HepG2 (cell line): Measurements from ENCODE around the gene TRPV4. TPM values are rescaled to one million over a fixed set of nuclear protein-coding genes. Genes with fewer than 3 reads are reported as not detected.

ENCODE experiments used
- ATAC-seq: fragments of 200-7000 bp; cut with Tn5 transposase; 3 replicates; pipeline ENCODE4 v1.9.1; 2020; ENCODE audit warnings: mild to moderate bottlenecking, moderate library complexity
- BruUV-seq: library from RNA; stranded (reverse); fragments of 400-500 nt; replicated peaks from 2 replicates; lab custom pipeline; 2021; lab: Mats Ljungman, UMichigan
- CTCF ChIA-PET: fragments of 300-600 bp; formaldehyde crosslinking; extraction: SDS; loops from one replicate; lab custom pipeline; 2021; ENCODE audit warnings: low total read pairs, inconsistent platforms, low intra/inter-chr PET ratio; lab: Yijun Ruan, JAX
- POLR2A ChIA-PET: fragments of 350-600 bp; sonication (Branson Sonifier 250); formaldehyde crosslinking; loops from one replicate; lab custom pipeline; 2020; ENCODE audit warnings: antibody characterized with exemption, inconsistent platforms; lab: Yijun Ruan, JAX
- DNase-seq: peaks from one replicate; pipeline ENCODE4 v3.0.0-alpha.2; 2015; ENCODE audit warnings: low spot score
- FAIRE-seq: peaks from 3 replicates; lab custom pipeline; 2011; peaks lifted over from hg19 to GRCh38; lab: Jason Lieb, UNC
- H2AFZ ChIP-seq: one replicate; pipeline ENCODE4 v1.6.1; 2011; ENCODE audit warnings: low read length, inconsistent platforms
- H3K27ac ChIP-seq: fragments of 300-600 bp; 3 replicates; pipeline ENCODE4 v1.8.0; 2011; ENCODE audit warnings: mixed run types, mild to moderate bottlenecking, mixed read lengths, low read length, inconsistent platforms; ENCODE audit not compliant: insufficient read depth; ENCODE audit errors: extremely low read length
- H3K27me3 ChIP-seq, 2 experiments: fragments of 200-600 bp in 1 of 2; 2 replicates in 1 of 2; 3 replicates in 1 of 2; pipeline versions ENCODE4 v1.6.0 to v1.8.0; 2011; ENCODE audit warnings: low read length in 2 of 2, mild to moderate bottlenecking in 2 of 2, moderate library complexity in 2 of 2, inconsistent platforms in 1 of 2; ENCODE audit not compliant: insufficient read depth in 2 of 2, control insufficient read depth in 1 of 2
- H3K36me3 ChIP-seq, 2 experiments: fragments of 200-600 bp in 1 of 2; replicated peaks in 1 of 2; 2 replicates in 1 of 2; 3 replicates in 1 of 2; pipeline versions ENCODE4 v1.5.1 to v1.8.0; 2011; ENCODE audit warnings: low read length in 2 of 2, inconsistent platforms in 1 of 2; ENCODE audit not compliant: insufficient read depth in 2 of 2, control insufficient read depth in 1 of 2
- H3K4me1 ChIP-seq: 2 replicates; pipeline ENCODE4 v1.5.1; 2012; ENCODE audit warnings: low read length, inconsistent platforms; ENCODE audit not compliant: insufficient read depth
- H3K4me2 ChIP-seq: 2 replicates; pipeline ENCODE4 v1.6.0; 2011; ENCODE audit warnings: low read depth, low read length, inconsistent platforms
- H3K4me3 ChIP-seq, 3 experiments: fragments of 200-600 bp in 1 of 3; sonication (generic), shearing (Covaris generic) in 1 of 3; replicated peaks in 1 of 3; 2 replicates each; pipeline ENCODE4 v1.5.1; 2011 to 2016; ENCODE audit warnings: low read length in 3 of 3, inconsistent platforms in 2 of 3, low read depth in 2 of 3, mild to moderate bottlenecking in 2 of 3, control low read depth in 1 of 3, mixed read lengths in 1 of 3; ENCODE audit not compliant: insufficient read depth in 1 of 3
- H3K79me2 ChIP-seq: one replicate; pipeline ENCODE4 v1.6.1; 2011; ENCODE audit warnings: low read length, inconsistent platforms; ENCODE audit not compliant: insufficient read depth
- H3K9ac ChIP-seq: 2 replicates; pipeline ENCODE4 v1.6.0; 2011; ENCODE audit warnings: mild to moderate bottlenecking, low read depth, low read length, inconsistent platforms; ENCODE audit not compliant: insufficient read depth
- H3K9me3 ChIP-seq: 2 replicates; pipeline ENCODE4 v1.5.1; 2012; ENCODE audit warnings: mild to moderate bottlenecking, low read length
- H4K20me1 ChIP-seq: 2 replicates; pipeline ENCODE4 v1.6.0; 2011; ENCODE audit warnings: inconsistent platforms, mild to moderate bottlenecking, low read length, moderate library complexity; ENCODE audit not compliant: insufficient read depth
- CENPT ChIP-seq: sonication (generic); formaldehyde crosslinking; IDR thresholded peaks from 2 replicates; pipeline ENCODE4 v1.8.0; 2022; ENCODE audit warnings: low read depth, mild to moderate bottlenecking, moderate library complexity, missing genetic modification reagents
- DRAP1 ChIP-seq: IDR thresholded peaks from 2 replicates; pipeline ENCODE4 v1.6.1; 2016; ENCODE audit warnings: missing genetic modification reagents, missing compliant biosample characterization
- ERF ChIP-seq: IDR thresholded peaks from 2 replicates; pipeline ENCODE4 v1.6.1; 2018; ENCODE audit warnings: missing biosample characterization, missing genetic modification reagents
- GATAD1 ChIP-seq: IDR thresholded peaks from 2 replicates; pipeline ENCODE4 v1.6.1; 2016; ENCODE audit warnings: missing genetic modification reagents, missing compliant biosample characterization
- HMG20A ChIP-seq: IDR thresholded peaks from 2 replicates; pipeline ENCODE4 v1.6.1; 2016; ENCODE audit warnings: borderline replicate concordance
- IKZF5 ChIP-seq: IDR thresholded peaks from 2 replicates; pipeline ENCODE4 v1.6.1; 2018; ENCODE audit warnings: missing genetic modification reagents, mild to moderate bottlenecking, missing compliant biosample characterization
- RFX5 ChIP-seq: IDR thresholded peaks from 2 replicates; pipeline ENCODE4 v1.6.1; 2011; ENCODE audit warnings: low read depth, low read length, improper control_type of control experiment
- ZBTB1 ChIP-seq: sonication (generic); formaldehyde crosslinking; IDR thresholded peaks from 2 replicates; pipeline ENCODE4 v1.4.0; 2020; ENCODE audit warnings: missing genetic modification reagents, borderline replicate concordance
- ZBTB40 ChIP-seq, 2 experiments: fragments of 450-650 bp in 1 of 2; sonication (generic) in 1 of 2; formaldehyde crosslinking in 1 of 2; IDR thresholded peaks; 2 replicates each; pipeline versions ENCODE4 v1.6.1 to v1.8.0; 2016 to 2022; ENCODE audit warnings: antibody characterized with exemption in 1 of 2, mild to moderate bottlenecking in 1 of 2, missing genetic modification reagents in 1 of 2
- ZFP90 ChIP-seq: sonication (generic); formaldehyde crosslinking; IDR thresholded peaks from 2 replicates; pipeline ENCODE4 v1.8.0; 2022; ENCODE audit warnings: missing genetic modification reagents, mild to moderate bottlenecking, inconsistent platforms, borderline replicate concordance
- ZNF138 ChIP-seq: sonication (generic); formaldehyde crosslinking; IDR thresholded peaks from 2 replicates; pipeline ENCODE4 v1.5.0; 2020; ENCODE audit warnings: mild to moderate bottlenecking, low read depth, missing genetic modification reagents
- ZNF7 ChIP-seq: IDR thresholded peaks from 2 replicates; pipeline ENCODE4 v1.6.1; 2016; ENCODE audit warnings: missing biosample characterization, missing genetic modification reagents
- ZNF703 ChIP-seq: sonication (generic); formaldehyde crosslinking; IDR thresholded peaks from 2 replicates; pipeline ENCODE4 v1.5.1; 2020; ENCODE audit warnings: missing genetic modification reagents, mild to moderate bottlenecking, moderate library complexity, borderline replicate concordance
- WGBS: methylation state at CpG from one replicate; pipeline ENCODE4 v1.1.6; 2017; ENCODE audit warnings: low lambda C conversion rate; 5-methylcytosine and 5-hydroxymethylcytosine counted together
- in situ Hi-C: cut with HindIII; loops from 2 replicates; pipeline ENCODE4 v1.10.0; 2017; ENCODE audit warnings: low pct_unique_long_range_greater_than_20kb; ENCODE audit not compliant: extremely low pct_ligation_motif_present
- intact Hi-C: fragments of 100-400 bp; cut with micrococcal nuclease; formaldehyde crosslinking; loops from one replicate; pipeline ENCODE4 v1.10.0; 2022; ENCODE audit not compliant: unreplicated experiment
- polyA plus RNA-seq, 8 experiments: library from polyadenylated mRNA; depleted of rRNA in 3 of 8; stranded (reverse) in 7 of 8; unstranded in 1 of 8; fragments of >200 nt; fragmentation: Illumina TruSeq in 4 of 8; extraction: Trizol in 4 of 8; gene quantifications; 2 replicates each; pipeline versions ENCODE4 v1.2.1 to v1.2.3, GENCODE V29; 2011 to 2016; ENCODE audit warnings: low read depth in 4 of 8, missing spikeins in 1 of 8, mixed read lengths in 1 of 8; ENCODE audit not compliant: insufficient read depth in 1 of 8
- total RNA-seq, 5 experiments: library from RNA; depleted of rRNA; stranded (reverse); fragments of >200 nt; fragmentation: Illumina TruSeq; extraction: Trizol; gene quantifications; 2 replicates each; pipeline ENCODE4 v1.2.3, GENCODE V29; 2016; ENCODE audit warnings: low read depth in 1 of 5

Gene TRPV4
- total and polyA plus RNA-seq, 2 of the 13 experiments (the other 11 are each of a cell fraction or from before 2014, with no cell fraction given), result 0.66 to 4.7 TPM

GRCh38 chr12:109792992-109793391, 40.2 kb downstream of the TRPV4 start (continued):
- TF ChIP-seq ZBTB40 (IDR thresholded peaks at IDR 0.05), result no peak
- no peak for TF ChIP-seq ZBTB40 (CRISPR knock-in tag; IDR thresholded peaks at IDR 0.05)
- TF ChIP-seq ZNF138, result no peak
- no peak for TF ChIP-seq HMG20A (CRISPR knock-in tag)
- TF ChIP-seq, all 625 proteins: peak for 0

DNA sequence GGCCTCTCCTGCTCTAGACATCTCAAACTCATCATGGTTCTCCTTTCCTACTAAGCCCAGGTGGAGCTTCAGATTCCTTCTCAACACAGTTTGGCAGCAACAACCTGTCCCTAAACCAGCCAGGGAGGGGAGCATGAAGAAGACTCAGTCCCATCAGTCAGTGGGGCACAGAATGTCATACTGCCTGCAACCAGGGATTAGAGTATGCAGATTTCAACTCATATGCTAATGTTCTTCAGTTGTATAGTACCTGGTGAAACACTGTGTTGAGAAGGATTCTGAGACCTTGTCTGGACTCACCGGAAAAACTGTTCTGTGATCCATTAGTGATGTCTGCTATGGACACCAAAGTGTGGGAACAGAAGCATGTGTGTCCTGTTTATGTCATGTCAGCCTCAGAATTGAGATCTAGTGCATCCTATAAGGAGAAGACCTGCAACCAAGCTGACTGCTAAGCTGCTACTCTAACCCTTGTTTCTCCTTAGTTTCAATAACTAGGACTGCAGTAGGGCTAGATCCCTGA, 43.6 kb downstream of the TRPV4 start:
- 57% methylated on average over 1 of the region's 1 CpG for WGBS
- ATAC-seq, result no peak
- Histone ChIP-seq H3K9me3 (no peaks in the 10 kb centered on the region), H3K4me1 (no peaks in the 10 kb centered on the region), H3K4me3 (no peak overlapping the region), H2AFZ (no peak overlapping the region), H3K79me2 (no peaks in the 10 kb centered on the region), H3K9ac (no peak overlapping the region), H4K20me1 (no peaks in the 10 kb centered on the region), H3K36me3 (no peaks in the 10 kb centered on the region), H3K27me3 (no peaks in the 10 kb centered on the region; a peak in 1 of 5 replicates), H3K4me2 (no peak overlapping the region), H3K27ac (no peak overlapping the region)
- no peak for FAIRE-seq
- no TSS peak for BruUV-seq
- POLR2A ChIA-PET, result no interaction called here
- no peak for DNase-seq
- CTCF ChIA-PET, result no interaction called here
- intact Hi-C loops (no loop called here), in situ Hi-C loops (no loop called here)
- TF ChIP-seq ERF (CRISPR knock-in tag), result no peak
- no peak for TF ChIP-seq ZNF703
- TF ChIP-seq CENPT, result no peak
- TF ChIP-seq DRAP1 (CRISPR knock-in tag), result no peak
- no peak for TF ChIP-seq GATAD1 (CRISPR knock-in tag)
- no peak for TF ChIP-seq ZNF7 (CRISPR knock-in tag)
- TF ChIP-seq ZFP90 (CRISPR knock-in tag), result no peak
- no peak for TF ChIP-seq ZBTB1
- TF ChIP-seq IKZF5 (CRISPR knock-in tag), result no peak
- no peak for TF ChIP-seq RFX5
